SHP77 (cell line): ENCODE measurements around the gene SDK1.
"Not testable (repeated sequence)": the region's sequence is repeated elsewhere in the genome, so short reads cannot be mapped to it uniquely, and the experiment has no call there.

ENCODE experiments used
- DNase-seq, 2 experiments: peaks; one replicate each; lab custom pipeline; 2025; lab: John Stamatoyannopoulos, UW

The SDK1 gene

DNA sequence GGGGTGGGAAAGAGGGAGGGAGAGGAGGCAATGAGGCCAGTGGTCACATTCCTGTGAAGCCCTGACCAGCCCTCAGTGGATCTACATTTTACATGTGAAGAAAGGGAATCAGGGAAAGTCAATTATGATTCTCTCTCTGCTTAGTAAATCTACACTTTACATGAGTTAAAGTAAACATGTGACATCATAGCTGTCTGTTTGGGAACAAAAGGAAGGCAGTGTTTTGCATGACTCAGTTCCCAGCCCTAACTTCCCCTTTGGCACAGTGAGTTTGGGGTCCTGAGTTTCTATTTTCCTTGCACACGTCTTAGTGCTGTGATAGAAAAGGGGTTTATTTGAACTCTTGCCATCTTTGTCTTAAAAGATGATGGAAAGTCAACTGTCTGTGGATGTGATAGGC lies 615.1 kb downstream of the SDK1 start:
- DNase-seq = peak in 1 of 2 experiments; percentile 28

DNA sequence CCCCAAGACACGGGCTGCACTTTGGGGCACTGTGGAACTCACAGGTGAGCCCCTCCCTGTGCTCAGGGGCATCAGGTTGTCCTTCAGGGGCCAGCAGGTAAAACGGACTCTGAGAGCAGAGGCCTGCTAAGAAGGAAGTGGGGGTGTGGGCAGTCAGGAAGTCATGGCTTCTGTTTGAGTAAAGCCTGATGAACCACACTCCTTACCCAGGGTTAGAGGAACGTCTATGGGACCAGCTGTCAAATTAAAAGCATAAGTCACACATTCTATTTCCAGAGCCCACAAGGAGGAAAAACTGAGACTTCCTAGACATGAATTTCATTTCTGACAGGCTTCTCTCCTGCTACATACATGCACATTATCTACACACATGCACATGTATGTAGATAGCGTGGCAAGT lies 616.4 kb downstream of the SDK1 start:
- DNase-seq = no peak

DNA sequence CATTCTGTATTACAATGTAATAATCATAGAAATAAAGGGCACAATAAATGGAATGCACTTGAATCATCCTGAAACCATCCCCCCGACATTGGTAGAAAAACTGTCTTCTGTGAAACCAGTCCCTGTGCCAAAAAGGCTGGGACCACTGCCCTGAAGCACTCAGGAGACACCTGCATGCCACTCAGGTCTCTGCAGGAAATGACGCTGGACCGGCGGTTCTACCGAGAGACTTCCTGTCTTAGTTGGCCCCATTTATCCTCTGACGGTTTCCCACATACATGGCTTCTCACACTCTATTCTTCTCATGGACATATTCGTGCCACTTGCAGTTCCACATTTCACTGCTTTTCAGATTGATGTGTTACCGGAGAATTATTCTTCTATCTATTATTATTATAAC lies 617.5 kb downstream of the SDK1 start:
- DNase-seq = peak in 1 of 2 experiments; percentile 11

DNA sequence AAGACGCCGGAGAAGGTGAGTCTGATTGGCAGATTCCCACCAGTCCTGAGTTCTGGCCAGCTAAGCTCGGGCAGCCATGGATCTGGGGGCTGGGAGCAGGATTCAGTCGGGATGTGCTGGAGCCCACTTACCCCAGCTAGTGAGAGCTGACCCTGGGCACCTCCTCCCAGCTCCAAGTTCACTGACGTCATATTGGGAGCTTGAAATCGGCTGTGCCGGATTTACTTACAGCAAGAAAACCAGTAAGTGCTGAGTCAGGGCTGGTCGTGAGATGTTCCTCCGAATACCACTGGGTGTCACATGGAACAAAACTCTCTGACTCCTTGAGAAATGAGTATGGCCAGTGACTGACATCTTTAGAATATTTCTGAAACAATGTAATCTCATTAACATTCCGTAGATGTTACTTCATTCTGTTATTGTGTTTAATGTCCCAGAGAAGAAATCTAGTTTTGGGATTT lies 621.2 kb downstream of the SDK1 start:
- peak; percentile 79 to 82 for DNase-seq

DNA sequence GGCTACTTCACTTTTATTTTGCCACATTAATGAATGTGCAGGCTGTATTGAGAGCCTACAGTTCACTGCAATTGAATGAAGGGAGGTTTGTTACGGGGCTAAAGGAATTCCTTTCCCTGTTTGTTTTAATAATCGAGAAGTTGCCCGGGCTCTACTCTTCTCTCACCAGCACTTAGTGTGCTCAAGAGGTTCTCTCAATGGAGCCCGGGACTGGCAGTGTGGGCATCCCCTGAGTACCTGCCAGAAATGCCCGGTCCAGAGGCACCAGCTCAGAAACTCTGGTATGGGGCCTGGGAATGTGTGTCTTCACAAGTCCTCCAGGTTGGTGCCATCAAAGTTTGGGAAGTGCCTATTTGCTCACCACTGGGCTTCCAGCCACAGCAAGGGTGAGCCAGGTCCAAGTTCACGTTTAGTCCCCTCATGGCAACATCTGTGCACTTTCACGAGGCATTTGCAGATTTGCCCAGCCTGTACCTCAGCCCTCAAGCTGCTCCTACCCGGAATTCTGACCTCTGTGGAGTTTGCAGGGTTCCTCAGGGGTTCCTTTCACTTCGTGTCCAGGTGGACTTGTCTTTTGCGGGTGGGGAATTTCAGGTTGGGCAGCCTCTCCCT lies 622.4 kb downstream of the SDK1 start:
- DNase-seq = no peak

DNA sequence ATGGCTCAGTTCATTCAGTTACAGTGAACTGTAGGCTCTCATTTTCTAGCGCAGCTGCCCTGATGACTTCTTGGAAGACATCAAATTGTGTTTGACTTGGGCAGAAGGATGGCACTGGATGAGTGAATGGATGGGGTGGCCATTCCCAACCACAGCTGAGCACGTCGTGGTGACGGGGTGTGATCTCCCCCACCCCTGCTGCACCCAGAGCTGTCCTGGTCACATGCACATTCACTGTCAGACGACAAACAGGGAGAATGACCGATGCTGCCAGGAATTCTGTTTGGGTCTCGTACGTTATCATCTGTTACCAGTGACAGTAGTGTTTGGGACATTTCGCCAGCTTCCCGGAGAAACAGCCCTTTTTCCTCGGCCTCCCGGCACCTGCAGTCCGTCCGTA lies 623.2 kb downstream of the SDK1 start:
- DNase-seq = no peak

DNA sequence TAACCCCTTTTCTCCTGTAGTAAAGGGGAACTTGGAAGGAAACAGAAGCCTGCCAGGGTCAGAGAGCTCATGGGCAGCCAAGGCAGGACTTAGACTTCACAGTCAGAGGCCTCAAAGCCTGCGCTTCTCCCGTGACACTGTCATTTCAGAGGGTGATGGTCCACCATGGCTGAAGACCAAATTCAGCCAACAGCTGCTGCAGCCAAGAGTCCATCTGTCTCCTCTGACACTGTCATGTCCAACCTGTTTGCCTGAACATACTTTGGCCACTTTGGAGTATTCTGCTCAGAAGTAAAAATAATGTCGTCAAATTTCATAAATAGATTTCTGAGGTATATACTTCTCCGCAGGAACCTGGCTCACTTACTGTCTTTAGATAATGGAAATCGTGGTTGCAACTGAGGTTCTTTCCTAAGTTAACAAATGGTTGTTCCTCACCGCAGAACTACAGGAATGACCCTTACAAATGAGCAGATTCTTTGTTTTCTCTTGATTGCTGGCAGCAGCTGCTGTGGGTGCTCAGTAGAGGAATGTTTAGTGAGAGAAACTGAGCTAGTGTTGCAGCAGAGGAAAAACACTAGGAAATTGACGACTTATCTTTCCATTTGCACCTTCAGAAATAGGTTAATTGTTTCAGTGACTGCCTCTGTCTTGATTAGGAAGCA lies 626.5 kb downstream of the SDK1 start:
- no peak for DNase-seq

DNA sequence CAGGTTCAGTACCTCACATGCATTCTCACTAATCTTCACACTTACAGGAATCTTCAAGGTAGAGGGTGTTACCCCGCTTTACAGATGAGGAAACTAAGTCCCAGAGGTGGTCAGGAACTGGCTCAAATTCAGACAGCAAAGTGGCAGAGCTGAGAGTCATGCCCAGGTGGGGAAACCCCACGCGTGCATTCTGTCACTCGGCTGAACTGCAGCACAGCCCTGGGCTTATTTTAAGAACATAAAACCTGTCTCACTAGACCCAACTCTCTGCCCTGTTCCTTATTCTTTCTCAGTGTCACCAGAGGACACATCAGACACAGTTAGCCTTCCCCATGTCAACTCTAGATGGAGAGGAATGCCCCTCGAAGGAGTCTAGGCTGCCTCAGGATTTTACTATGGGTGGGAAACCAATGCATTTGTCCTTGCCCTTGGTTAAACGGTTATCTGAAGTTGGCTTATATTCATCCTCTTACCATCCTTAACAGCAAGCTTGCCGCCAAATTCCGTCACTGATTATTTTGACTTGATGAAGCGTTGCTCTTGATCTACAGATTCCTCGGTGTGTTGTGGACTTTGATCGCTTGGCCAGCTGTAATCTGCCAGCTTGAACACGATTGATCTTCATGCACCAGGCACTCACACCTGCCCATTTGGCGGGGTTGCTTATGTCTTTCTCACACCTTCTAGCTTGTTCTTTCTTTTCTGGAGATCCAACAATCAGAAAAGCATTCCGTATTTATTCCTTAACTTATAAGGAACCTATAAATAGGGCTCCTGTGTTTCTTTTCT lies 627.9 kb downstream of the SDK1 start:
- no peak for DNase-seq

DNA sequence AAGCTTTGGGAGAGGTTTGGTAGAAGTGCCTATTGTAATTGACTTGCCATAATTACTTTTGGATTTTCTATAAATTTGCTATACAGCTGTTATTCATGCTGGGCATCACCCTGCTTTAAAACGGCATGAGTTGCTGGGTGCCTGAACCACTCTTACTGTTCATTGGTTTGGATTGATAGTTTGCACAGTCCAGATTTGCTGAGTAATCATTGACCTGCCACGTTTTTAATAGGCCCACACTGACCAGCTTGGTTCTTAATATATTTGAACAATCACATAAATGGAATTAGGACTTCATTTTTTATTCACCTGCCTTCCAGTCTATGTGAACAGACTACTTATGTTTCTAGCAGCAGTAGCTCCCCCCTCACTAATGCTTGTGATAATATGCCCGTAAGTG lies 630.8 kb downstream of the SDK1 start:
- no peak for DNase-seq

DNA sequence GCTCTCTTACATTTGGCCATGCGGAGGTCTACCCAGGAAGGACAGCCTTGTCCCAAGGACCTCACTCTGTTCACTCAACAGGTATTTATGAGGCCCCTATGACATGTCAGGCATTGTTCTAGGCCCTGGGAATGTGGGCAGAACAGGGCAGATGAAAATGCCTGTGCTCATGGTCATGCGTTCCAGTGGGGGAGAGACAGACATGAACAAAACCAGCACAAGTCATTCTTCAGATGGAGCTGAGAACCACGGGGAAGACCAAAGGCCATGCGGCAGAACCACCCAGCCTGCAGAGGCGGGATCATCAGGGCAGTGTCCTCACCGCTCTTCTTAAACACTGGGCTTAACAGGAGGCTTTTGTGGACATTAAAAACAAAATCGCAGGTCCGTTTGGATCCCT lies 636.1 kb downstream of the SDK1 start:
- no peak for DNase-seq

DNA sequence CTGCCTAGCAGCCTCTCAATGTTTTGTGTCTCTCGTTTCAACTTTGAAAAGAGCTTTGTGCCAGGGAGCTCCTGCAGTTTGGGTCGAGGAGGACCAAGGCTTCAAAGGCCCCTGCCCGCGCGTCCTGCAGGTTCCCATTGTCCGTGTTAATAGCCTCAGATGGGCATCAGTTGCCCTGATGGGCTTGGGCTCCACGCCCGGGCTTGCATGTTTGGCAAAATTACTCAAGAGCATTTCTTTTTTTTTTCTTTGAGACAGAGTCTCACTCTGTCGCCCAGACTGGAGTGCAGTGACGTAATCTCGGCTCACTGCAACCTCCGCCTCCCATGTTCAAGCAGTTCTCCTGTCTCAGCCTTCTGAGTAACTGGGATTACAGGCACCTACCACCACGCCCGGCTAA lies 636.6 kb downstream of the SDK1 start:
- DNase-seq = no peak

DNA sequence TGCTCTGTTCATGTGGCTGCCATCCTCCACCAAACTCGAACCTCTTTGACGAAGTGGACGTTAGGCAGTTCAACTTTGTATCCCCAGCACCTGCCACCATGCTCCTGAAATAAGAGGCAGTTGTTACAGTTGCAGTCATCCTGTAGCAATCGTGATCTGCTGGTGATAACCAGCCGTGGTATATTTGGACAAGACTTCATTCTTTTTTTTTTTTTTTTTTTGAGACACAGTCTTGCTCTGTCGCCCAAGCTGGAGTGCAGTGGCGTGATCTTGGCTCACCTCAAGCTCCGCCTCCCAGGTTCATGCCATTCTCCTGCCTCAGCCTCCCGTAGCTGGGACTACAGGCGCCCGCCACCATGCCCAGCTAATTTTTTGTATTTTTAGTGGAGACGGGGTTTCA lies 640.7 kb downstream of the SDK1 start:
- DNase-seq = not testable (repeated sequence)

DNA sequence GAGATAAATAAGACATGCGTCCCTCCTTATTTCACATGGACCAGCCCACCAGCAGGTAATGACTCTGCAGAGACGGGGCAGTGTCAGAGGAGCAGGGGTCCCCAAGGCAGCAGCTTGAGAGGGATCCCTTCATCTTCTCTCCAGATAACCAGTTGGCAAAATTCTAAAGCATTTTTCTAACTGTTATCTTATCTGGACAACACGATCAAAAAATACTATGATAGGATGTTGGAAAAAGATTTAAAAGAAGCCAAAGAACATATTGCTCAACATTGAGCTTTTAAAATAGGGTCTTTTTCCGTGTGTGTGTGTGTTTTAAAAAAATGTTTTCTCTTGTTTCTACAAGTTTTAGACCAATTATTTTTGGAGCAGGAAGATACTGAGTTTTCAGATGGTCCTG lies 641.2 kb downstream of the SDK1 start:
- DNase-seq = no peak

DNA sequence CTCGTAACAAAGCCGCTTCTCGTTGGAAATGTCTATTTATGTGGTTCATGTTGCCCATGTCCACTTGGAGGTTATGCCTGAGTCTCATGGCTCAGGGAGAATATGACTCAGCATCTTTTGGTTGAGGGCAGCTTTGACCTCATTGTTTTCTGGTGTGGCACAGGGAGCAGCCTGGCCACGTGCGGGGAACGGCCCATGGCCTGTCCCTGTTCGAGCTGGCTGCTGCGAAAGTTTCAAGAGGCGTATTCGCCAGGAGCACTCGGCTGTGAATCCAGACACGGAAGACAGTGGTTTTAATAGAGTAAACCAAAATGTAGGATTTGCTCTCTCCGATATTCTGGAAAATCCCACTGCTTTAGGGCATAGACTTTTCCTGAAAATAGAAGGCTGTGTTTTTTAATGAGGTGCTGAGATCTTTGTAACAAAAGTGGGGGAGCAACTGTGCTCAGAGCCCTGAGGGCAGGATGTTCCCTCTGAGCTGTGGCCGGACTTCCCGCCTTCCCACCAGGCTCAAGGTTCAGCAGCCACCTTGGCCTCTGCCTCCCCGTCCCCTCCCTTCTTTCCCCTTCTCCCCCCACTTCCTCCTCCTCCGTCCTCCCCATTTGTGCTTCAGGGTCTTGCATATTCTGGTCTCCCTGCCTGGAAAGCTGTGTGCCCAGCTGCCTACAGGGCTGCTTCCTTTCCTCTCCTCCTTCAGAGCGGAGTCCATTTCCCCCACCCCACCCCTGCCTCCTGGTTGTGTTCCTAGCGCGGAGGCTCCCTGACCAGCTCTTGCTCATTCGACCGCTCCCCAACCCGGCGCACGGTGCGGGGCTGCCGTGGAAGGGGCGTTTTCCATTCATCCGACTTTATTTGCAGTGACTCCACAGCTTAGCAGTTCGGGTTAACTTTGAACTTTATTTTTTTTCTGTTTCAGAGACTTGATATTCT lies 642.0 kb downstream of the SDK1 start:
- peak; percentile 59 to 73 for DNase-seq

DNA sequence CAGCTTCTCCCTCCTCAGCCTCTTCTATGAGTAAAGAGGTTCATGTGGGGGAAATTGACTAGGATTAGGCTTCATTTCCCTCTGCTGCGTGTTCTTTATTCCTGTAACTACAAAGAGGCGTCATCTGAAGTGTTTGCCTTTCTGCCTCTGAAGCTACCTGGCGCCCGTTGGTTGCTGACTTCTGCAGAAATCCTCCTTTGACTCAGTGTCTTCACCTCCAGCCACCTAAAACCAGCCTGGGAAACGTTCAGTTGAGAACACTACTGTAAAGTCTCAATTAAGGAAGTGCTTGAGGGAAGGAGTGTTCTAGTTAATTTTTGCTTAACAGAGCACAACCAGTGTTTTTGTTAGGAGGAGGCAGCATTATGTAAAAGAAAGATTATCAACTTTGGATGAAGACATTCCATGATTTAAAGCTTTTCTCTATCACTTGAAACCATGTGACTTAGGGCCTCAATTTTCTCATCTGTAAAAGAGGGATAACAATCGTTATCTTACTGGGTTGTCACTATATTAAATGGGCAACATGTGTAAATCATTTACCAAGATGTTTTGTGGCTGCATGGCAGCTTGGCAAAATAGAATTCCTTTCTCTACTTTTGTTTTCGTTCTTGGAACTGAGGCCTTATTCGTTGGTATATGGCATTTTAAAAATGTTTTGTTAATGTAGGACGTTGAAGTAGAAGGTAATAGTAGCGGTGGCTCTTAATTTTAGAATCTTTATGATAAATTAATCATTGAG lies 642.9 kb downstream of the SDK1 start:
- peak; percentile 31 to 58 for DNase-seq

DNA sequence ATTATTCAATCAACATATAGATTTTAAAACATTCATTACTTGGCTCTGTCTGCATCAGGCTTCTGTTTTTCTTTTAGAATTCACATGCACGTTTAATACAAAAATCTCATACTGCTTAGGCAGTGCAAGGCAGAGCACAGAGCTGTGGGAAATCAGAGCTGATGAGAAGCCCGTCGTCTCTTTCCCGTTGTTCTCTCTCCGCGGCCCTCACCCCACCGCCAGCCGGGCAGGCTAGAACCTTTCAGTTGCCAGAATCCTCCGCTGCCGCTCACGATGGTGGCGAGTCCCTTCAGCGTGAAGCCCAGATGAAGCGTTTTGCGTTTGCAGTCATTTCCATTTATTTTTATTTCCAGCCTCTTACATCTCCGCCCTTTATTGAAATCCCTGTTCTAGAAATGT lies 648.2 kb downstream of the SDK1 start:
- no peak for DNase-seq

DNA sequence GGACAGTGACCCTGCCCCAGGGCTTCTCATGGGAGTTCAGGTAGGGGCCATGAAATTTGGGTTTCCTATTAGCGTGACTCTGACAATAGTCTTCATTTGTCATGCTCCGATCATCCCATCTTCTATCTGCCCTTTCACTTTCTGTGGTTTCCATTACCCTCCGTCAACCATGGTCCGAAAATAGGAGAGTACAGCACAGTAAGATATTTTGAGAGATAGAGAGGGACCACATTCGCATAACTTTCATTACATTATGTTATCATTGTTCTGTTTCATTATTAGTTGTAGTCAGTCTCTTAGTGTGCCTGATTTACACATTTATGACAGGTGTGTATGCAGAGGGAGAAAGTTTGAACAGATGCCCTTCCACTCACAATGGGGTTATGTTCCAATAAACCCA lies 649.2 kb downstream of the SDK1 start:
- no peak for DNase-seq

DNA sequence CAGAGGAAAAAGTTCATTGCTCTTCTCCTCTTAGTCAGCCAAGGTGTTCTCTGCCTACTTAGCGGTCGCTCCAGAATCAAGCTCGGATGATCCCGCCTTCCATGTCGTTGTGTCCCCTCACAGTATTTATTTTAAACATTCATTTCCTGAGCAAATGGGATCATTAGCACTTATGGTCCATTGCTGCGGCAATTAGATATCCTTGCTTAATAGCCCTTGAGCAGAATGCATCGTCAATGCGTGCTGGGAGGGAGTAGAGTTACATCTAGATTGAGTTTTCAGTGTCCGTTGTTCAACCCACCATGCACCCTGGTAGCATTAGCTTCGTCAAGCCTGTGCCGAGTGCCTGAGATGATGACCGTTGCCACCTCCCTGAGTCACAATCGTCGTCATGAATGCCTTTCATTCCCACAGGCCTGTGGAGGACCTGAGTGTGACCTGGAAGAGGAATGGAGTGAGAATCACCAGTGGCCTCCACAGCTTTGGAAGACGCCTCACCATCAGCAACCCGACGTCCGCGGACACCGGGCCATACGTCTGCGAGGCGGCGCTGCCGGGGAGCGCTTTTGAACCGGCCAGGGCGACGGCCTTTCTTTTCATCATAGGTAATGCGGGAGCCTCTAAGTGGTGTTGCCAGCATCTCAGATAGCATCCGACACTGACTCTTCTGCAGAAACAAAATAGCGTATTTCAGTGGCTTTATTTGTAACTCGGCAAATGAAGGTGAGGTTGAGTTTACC lies 650.4 kb downstream of the SDK1 start:
- DNase-seq = no peak

DNA sequence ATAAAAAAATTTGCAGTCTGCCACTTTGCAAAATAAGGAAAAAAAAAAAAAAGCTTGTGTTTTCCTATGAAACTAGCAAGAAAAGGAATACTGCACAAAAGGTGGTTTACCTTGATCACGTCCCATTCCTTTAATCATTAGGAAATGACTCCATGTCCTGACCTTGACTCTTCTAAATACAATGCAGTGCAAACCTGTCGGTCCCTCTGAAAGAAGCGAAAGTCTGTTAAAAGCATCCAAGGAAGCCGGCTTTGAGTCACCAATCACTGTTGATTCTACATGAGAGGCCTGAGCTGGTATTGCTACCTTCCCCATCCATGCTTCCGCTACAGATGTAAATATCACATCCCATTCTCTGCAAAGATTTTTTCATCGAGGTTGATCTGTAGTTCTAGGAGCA lies 652.1 kb downstream of the SDK1 start:
- DNase-seq = no peak

DNA sequence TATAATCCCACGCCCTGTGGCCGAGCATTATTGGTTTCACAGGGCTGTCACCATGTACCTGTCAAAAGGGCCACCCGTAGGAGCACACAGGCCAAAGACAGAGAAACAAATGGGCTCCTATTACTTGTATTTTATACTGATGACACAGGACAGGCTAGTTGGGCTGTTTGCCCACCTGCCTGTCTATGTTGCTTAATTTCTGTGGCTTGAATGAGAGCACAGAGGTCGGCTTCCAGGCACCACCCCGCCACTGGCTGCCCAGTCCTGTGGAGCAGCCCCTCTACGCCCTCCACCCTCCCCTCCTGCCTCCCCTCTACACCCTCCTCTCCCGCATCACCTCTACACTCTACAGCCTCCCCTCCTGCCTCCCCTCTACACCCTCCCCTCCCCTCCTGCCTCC lies 652.9 kb downstream of the SDK1 start:
- DNase-seq = no peak

DNA sequence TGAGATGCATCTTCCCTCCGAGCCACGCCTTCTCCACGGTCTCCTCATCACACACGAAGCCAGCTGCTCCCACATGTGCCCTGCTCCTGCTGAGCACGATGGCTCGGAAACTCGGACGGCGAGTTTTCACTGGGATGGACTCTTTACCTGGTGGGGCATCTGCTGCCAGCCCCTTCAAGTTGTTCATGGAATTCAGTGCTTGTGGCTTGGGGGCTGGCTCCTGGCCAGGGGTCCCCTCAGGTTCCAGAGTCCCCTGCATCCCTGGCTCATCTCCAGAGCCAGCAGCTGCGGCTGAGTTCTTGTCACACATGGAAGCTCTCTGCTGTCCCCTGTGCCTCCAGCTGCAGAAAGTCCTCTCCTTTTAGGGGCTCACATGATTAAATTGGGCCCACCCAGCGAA lies 654.0 kb downstream of the SDK1 start:
- DNase-seq = peak; percentile 5 to 47
